COLO668 (cell line): ENCODE measurements around the gene ZNF808.
"Not testable (repeated sequence)": the region's sequence is repeated elsewhere in the genome, so short reads cannot be mapped to it uniquely, and the experiment has no call there.

ENCODE experiments used
- DNase-seq: peaks from one replicate; lab custom pipeline; 2025; ENCODE audit not compliant: unreplicated experiment; lab: John Stamatoyannopoulos, UW

ZNF808 gene

GRCh38 chr19:52535771-52536447 is 8.4 kb downstream of the ZNF808 start:
- DNase-seq = no peak

GRCh38 chr19:52536448-52536800 is 9.0 kb downstream of the ZNF808 start:
- no peak for DNase-seq

GRCh38 chr19:52538815-52539214 is 11.3 kb downstream of the ZNF808 start:
- not testable (repeated sequence) for DNase-seq

- DNase-seq = not testable (repeated sequence)
Measured at GRCh38 chr19:52541176-52541575, 13.7 kb downstream of the ZNF808 start.

GRCh38 chr19:52541608-52542007 is 14.1 kb downstream of the ZNF808 start:
- no peak for DNase-seq

GRCh38 chr19:52542541-52542940 is 15.1 kb downstream of the ZNF808 start:
- not testable (repeated sequence) for DNase-seq

GRCh38 chr19:52542984-52543664 is 15.7 kb downstream of the ZNF808 start:
- no peak for DNase-seq

- DNase-seq = no peak
Measured at GRCh38 chr19:52554216-52554971, 26.9 kb downstream of the ZNF808 start.

GRCh38 chr19:52557231-52557995 is 29.9 kb downstream of the ZNF808 start:
- no peak for DNase-seq

GRCh38 chr19:52558732-52559445 is 31.4 kb downstream of the ZNF808 start:
- not testable (repeated sequence) for DNase-seq

GRCh38 chr19:52561611-52562010 is 34.1 kb downstream of the ZNF808 start:
- not testable (repeated sequence) for DNase-seq

- no peak for DNase-seq
Measured at GRCh38 chr19:52566121-52566520, 38.7 kb downstream of the ZNF808 start.

- DNase-seq = no peak
Measured at GRCh38 chr19:52566588-52566987, 39.1 kb downstream of the ZNF808 start.

GRCh38 chr19:52567921-52568320 is 40.5 kb downstream of the ZNF808 start:
- DNase-seq = no peak

- DNase-seq = peak; percentile 36
Measured at GRCh38 chr19:52569638-52569999, 42.2 kb downstream of the ZNF808 start.

GRCh38 chr19:52570000-52570861 is 42.8 kb downstream of the ZNF808 start, which contains the start of gene ZNF701:
Gene ZNF701, plus strand, starts transcription at chr19:52570287. Its CDS starts 3,861 bp downstream, at chr19:52574148.
- peak; percentile 91 for DNase-seq

GRCh38 chr19:52584736-52585440 is 57.4 kb downstream of the ZNF808 start:
- DNase-seq = no peak

- no peak for DNase-seq
Measured at GRCh38 chr19:52585604-52586003, 58.1 kb downstream of the ZNF808 start.

GRCh38 chr19:52590728-52591127 is 63.3 kb downstream of the ZNF808 start:
- peak; percentile 3 for DNase-seq
